NCI-H1105 treated with DMSO at 0.1 percent for 48 hours (cell line): ENCODE measurements around the gene GOLGA2.
"Not testable (repeated sequence)": the region's sequence is repeated elsewhere in the genome, so short reads cannot be mapped to it uniquely, and the experiment has no call there.

Experiments
- DNase-seq: peaks from one replicate; lab custom pipeline; 2025; lab: John Stamatoyannopoulos, UW

Gene GOLGA2

DNA sequence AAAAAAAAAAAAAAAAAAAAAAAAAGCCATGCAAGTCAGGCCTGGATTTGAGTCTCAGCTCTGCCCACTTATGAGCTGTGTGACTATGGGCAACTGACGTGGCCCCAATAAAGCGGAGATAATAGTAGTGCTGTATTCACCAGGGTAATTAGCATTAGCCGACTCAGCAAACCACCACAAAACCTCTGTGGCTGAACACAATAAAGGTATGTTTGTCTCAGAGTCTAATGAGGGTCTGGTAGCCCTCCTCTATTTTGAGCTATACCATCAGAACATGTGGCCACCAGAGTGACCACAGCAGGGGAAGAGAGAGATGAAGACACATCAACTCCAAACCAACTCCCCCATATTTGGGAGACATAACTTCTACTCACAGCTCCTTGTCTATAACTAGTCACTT is 16.2 kb upstream of the GOLGA2 start:
- no peak for DNase-seq

DNA sequence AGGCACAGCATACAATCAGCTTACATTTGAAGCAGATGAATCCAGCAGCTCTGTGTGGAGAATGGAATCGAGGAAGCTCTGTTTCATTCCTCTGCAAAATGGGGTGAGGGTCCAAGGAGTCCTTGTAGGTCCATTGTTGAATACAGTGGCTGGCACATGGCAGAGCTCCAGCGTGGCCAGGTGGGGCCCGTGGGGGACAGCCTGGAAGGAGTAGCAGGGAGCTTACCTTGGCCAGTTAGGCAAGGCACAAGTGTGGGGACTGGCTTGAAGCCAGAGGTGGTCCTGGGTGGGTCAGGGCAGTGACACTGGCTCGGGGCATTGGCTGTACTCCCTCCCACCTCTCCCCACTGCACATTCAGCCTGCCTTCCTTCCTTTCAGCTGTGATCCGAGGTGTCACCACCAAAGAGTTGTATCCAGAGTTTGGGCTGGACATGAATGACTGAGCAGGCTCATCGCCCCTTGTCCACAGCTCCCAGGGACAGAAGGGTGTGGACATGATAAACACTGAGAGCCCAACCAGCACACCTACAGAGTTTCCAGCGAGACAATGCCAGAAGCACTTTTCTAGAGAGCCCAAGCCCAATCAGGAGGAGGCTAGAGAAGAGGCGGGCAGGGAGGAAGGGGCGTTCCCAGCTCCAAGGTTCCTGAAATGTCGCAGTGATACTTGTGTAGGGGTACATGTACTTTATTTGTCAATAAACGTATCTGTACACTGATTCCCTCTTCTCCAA is 12.6 kb upstream of the GOLGA2 start:
- DNase-seq: no peak

DNA sequence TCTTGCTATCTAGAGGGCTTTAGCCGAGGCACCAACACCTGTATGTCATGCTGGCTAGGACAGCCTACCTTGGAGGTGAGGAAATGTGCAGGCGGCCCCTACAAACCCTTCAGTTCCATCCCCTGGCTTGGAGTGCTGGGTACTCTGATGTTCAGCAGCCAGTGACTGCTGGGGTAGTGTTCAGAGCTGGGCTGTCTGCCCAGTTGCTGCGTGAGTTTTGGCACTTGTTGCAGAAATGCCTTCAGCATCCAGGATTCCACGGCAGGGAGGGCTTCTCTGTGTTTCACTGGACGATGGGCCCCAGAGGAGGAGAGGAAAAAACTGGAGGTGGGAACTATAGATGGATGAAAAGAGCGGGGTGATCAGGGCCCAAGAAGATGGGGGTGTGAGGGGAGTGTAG is 10.6 kb upstream of the GOLGA2 start:
- no peak for DNase-seq

DNA sequence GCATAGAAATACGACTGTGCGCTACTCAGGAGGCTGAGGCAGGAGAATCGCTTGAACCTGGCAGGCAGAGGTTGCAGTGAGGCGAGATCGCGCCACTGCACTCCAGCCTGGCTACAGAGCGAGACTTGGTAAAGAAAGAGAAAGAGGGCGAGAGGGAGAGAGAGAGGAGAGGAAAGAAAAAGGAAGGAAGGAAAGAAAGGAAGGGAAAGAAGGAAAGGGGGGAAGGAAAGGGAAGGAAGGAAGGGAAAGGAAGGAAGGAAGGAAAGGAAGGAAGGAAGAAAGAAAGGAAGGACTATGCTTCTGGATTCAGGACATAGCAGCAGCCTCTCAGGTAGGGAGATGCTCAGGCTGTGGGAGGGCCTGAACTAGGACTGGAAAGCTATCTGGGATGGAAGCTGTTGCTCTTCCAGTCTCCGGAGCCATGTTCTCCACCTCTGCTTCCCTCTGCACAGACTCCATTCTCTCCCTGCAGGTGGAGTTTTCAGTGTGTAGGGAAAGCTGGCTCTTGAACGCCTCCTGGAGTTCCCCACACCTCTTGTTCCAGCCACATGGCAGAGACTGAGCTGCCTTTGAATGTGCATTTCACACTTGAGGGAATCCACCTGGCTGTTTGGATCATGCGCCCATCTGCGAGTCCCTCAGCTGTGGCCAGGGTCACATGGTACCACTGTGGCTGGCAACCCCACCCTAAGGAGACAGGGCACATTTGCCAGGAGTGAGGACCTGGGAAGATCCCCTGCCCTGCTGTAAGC is 9.4 kb upstream of the GOLGA2 start:
- no peak for DNase-seq

DNA sequence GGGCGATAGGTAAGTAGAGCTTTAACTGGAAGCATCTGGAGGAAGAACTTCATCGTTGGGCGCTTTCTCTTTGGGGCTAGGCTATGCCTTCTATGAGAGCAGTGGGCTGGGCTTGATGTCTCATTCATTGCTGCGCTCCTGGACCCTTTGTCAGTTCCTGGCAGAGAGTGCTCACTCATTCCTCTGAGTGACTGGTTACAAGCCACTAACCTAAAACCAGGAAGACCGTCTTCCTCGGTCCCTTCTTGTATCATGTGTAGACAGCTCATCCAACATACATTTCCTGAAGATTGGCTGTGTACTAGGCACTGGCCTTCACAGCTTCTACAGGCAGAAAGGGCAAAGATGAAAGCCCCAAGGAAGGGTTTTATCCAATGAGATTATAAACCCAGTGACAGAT is 6.7 kb upstream of the GOLGA2 start:
- DNase-seq: no peak

DNA sequence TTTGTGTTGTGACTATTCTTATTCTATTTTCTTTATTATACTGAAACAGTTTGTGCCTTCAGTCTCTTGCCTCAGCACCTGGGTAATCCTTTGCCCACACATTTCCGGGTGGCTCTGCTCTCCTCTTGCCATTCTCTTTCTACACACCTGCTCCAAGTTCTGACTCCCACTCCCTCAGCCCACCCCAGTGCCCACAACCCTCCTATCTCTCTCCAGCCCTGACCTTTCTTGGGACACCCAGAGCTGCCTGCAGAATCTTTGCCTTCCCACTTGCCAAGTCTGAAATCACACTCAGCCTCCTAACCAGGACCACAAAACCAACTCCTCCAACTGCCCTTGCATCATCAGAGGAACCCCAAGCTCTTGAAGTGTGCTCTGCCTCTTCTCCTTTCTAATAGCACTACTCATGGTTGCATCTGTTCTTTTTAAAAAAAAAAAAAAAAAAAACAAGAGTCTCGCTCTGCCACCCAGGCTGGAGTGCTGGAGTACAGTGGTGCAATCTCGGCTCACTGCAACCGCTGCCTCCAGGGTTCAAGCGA is 4.3 kb upstream of the GOLGA2 start:
- DNase-seq: no peak

DNA sequence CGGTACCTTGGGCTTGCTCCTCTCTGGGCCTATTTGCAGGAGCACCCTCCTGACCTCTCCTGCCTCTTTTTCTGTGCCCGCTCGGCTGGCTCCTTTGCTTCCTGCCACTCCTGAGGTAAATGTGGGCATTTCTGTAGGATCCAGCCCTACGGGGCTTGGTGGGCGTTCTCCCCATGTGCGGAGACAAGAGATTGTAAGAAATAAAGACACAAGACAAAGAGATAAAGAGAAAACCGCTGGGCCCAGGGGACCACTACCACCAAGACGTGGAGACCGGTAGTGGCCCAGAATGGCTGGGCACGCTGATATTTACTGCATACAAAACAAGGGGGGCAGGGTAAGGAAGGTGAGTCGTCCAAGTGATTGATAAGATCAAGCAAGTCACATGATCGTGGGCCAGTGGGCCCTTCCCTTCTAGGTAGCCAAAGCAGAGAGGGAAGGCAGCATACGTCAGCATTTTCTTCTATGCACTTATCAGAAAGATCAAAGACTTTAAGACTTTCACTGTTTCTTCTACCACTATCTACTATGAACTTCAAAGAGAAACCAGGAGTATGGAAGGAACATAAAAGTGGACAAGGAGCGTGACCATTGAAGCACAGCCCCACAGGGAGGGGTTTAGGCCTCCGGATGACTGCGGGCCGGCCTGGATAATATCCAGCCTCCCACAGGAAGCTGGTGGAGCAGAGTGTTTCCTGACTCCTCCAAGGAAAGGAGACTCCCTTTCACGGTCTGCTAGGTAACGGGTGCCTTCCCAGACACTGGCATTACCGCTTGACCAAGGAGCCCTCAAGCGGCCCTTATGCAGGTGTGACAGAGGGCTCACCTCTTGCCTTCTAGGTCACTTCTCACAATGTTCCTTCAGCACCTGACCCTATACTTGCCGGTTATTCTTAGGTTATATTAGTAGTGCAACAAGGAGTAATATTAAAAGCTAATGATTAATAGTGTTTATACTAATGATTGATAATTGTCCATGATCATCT is 3.6 kb upstream of the GOLGA2 start:
- DNase-seq: not testable (repeated sequence)

DNA sequence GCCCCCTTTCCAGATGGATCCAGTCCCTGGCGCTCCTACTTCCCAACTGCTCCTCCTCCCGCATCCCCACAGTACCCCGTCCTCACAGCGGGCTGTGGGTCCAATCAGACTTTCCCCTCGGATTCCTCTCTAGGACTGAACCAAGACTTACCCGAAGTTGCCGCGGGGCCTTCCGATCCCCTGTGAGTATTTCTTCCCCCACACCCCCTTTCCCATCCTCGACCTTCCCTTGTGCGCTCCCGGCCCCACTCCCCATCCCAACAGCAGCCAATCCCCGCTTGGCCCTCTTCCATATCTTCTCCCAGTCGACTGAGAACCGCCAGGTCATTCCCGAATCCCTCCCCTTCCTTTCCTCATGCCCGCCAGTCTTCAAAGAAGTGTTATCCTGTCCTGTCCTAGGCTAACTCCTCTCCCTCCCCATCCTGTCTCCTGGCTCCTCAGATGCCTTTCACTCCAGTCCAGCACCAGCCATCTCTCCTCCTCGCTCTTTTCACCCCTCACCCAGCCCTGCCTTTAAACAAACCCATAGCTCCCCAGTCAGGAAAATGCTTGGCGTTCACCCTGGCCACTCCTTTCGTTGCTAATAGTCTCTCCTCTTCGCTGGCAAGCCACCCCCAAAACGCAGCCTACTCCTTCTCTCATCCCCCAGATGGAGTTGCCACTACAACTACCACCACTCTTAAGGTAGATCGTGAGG is 915 bp upstream of the GOLGA2 start:
- peak; percentile 25 for DNase-seq

DNA sequence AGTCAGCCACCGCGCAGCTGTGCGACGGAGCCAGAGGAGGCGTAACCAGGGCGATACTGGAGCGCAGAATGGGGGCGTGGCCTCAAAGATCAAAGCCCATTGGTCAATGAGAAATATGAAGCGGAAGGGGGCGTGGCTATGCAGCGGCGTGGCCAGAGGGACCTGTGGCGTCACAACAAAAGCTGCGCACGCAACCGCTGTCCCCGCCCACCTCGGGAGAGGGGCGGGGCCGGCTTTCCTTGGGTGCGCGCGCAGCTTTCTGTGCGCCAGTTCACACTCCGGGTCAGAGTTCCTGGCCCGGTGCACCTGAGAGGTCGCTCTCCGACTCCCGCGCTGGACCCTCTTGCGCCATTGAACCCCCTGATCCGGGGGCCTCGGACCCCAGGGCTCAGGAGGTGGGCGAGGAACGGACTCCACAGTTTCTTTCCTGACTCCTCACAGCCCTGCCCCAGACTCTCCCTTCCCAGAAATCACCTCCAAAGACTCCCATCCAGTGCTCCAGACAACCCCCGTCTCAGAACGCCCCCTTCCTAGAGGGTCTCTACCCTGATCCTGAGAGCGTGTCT is 284 bp upstream of the GOLGA2 start, which contains the start of gene SWI5:
TSS of gene SWI5 (plus strand) at position 269 of the 566 bp plus-strand sequence.
- peak; percentile 98 for DNase-seq

DNA sequence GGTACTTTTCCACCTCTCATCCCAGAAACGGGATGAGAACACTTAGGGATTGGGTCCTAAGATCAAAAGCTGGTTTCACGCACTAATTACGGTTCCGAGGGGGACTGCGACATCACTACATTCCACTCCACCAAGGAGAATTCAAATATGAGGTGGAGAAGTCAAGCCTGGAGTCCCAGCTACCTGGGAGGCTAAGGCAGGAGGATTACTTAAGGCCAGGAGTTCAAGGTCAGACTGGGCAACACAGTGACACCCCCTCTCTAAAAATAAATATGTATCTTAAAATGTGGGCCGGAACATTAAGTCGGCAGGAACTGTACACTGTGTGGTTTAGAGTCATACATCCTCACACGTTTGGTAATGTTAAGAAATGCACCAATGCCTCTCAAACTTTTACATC is 1.6 kb downstream of the GOLGA2 start:
- no peak for DNase-seq

DNA sequence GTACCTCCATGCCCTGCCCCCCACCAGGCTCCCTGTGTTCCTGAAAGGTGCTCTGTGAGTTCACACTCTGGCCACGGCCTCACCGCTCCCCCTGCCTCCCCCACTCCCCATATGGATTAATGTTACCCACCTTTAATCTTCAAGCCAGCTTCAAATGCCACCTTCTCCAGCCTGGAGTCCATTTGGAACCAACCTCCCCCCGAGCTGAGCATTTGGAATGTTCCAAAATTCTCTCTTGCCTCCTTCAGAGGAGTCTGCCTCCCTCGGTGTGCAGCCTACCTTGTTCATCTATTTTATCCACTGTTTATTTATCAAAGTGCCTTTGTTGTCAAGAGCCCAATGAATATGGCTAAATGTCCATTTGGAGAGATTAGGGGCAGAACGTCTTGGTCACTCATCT is 4.3 kb downstream of the GOLGA2 start:
- DNase-seq: no peak

DNA sequence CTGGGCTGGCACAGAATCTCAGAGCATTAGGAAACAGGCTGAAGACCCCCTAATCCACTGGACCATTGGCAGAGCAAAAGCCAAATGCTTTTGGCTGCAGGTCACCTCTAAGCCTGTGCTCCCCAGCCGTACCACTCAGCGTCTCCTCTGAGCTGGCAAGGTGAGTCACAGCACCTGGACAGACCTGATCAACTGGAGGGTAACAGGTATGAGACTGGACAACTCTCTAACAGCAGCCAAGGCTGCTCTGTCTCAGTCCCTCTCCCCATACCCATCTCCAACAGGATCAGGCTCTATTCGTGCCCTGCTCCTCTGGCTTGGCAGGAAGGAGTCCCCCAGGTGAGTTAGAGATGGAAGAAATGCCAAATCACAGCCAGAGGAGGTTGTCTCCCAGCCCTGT is 4.7 kb downstream of the GOLGA2 start:
- no peak for DNase-seq

DNA sequence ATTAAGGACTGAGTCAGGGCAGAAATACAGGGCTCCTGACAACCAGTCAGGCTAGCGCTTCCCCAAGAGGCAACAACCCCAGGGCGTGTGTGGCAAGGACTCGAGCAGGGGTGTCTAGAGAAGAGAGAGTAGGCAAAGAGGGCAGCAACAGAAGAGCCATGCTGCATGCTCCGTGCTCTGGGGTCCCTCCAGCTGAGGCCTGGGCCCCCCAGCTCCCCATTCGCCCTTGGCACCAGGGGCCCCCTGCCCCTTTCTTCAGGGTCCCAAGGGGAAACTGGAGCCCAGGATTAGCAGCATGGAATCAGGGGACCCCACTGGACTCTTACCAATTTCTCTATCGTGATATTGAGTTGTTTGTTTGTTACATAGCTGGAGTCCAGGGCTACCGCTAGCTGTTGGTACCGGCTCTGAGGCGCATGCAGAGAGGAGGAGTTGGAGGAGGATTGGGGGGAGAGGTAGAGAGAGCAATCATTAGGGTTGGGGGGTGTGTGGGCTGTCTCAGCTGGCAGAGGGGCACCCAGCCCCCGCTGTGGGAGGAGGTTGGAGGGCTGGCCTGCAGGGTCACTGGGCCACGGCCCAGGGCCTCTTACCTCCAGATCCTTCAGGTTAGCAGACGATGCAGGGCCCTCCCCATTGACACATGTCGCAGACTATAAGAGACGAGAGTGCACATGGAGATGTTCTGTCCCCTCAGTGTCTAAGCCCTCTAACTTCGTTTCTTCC is 8.8 kb downstream of the GOLGA2 start:
- no peak for DNase-seq

DNA sequence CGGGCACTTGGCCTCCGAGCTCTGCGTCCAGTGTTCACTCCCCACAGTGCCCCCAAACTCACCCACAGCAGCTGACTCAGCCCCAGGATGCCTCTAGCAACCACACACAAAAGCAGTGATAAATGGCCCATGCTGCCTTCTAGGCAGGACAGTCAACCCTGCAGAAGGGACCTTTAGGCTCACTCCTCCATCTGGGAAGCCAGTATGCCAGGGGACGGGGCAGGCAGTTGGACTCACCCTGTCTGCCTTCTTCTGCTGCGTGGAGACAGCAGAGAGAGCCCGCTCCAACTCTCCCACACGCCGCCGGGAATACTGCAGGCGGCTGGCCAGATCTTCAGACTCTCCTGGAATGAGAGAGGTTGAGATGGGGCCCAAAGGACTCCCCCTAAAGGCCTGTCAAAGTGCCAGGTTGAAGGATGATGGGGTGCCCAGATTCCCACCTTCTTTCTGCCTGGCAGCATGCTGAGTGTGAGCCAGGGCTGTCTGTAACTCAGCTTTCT is 10.4 kb downstream of the GOLGA2 start:
- no peak for DNase-seq

DNA sequence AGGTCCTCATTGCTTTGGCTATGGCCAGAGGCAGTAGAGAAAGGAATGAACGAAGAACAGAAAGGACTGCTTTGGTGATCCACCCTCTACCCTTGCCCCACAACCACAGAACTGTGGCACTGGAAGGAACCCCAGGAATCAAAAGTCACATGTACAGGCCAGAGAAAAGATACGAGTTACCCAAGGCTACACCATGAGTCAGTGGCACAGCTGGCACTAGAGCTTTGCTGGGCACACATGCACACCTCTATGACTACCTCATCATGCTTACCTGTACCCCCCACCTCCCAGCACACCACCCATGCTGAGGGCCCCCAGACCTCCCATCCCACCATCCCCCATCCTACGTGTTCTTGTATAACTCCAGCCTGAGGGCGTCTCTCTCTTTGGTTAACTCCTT is 13.1 kb downstream of the GOLGA2 start:
- DNase-seq: no peak

DNA sequence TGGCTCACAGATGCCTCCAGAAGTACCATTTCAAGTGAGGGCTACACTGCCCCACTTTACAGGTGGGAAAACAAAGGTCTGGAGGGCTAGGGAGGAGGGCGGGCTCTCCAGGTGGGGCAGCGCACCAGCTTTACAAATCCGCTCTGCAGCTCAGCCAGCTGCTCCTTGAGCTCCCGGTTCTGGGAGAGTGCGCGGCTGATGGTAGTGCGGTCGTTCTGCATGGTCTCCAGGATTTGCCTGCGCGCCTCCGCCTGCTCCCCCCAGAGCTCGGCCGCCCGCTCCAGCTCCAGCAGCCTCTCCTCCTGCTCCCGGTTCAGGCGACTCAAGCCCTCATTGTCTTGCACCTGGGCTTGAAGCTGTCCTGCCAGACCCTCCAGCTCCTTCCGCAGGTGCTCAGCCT is 15.5 kb downstream of the GOLGA2 start:
- no peak for DNase-seq

DNA sequence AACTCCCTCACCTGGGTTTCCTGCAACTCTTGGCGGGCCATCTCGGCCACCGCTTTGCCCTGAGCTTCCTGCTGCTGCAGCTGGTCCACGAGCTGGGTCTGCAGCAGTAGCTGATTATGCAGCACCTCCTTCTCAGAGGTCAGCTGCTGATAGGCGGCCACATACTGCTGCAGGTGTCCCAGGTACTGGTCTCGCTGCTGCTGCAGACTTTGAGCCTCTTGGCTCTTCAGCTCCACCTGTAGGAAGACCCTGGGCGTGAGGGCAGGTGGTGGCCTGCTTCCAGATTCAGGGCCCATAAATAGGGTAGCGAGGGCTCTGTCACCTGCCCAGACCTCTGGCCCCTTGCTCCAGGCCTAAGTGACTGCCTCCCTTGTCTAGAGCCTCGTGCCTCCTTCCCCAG is 16.7 kb downstream of the GOLGA2 start:
- DNase-seq: no peak

DNA sequence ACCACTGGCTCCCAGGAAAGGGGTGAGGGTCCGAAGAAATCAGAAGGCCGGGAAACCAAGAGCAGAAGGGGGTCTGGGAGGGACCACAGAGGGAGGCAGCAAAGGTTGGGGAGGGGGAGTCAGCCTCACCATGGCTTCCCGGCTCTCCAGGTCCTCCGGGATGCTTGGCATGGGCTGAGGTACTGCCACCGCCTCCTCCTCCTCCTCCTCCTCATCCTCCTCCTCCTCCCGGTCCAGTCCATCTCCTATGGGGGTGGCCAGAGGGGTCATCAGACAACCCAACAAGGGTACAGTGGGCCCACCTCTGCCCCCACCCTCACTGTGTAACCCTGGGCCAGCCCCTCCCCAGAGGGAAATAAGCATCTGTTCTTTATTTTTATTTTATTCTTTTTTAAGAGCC is 17.5 kb downstream of the GOLGA2 start:
- DNase-seq: no peak

DNA sequence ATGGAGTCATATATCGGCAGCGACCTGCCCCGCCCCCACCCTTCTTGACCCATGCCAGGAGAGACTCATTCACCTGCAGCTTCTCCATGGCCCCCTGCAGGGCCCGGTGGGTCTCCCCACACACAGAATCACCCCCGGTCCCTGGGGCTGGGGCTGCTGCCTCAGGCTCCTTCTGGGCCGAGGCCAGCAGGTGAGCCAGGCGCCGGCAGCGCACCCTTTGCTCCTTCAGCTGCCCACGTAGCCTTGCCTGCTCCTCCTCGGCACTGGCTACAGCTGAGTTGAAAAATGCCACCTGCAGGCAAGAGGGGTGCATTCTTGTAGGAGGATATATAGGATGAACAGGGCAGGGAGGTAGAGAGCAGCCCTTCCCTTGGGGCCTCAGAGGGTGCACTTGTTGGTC is 17.9 kb downstream of the GOLGA2 start:
- DNase-seq: no peak

DNA sequence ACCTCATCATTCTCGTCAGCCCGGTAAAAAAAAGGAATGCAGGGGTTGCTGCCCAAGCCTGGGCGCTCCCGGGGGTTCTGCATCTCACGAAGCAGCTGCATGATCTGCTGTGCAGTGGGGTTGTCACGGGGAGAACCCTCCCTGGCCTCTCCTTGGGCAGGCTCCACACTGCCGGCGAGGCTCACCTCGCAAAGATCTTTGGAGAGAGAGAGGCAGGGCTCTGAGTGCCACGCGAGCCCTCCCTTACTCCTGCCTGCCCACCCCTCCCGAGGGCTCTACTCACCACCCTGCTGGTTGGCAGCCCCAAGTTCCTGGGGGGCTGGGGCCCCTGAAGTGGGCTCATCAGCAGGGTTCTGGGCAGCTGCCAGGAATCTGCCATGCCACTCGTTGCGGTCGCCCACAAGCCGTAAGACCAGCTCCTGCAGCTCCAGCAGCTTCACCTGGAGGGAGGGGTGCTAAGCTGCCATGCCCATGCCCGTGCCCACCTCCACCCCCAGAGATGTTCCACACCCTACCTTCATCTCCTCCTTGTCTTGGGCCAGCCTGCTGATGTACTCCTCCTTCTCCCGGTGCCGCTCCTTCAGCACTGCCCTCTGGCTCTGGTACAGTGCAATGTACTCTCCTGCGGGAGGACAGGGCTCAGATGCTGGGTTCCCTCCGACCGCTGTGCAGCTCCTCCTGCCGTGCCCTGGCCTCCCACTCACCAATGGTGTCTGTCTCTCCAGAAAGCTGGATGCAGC is 18.6 kb downstream of the GOLGA2 start:
- no peak for DNase-seq
